NT2/D1 (cell line): ENCODE results near the gene AKR1B15.

Experiments used
- YY1 ChIP-seq: IDR thresholded peaks from 2 replicates; pipeline ENCODE4 v1.6.1; 2011; ENCODE audit not compliant: insufficient read length, insufficient read depth
- ZNF274 ChIP-seq: IDR thresholded peaks from 2 replicates; pipeline ENCODE4 v1.6.1; 2011; ENCODE audit warnings: mild to moderate bottlenecking, low read depth, low read length

GRCh38 chr7:134623193-134623592, 74.3 kb downstream of the AKR1B15 start:
- TF ChIP-seq YY1 (no peak), ZNF274 (no peak)
